ENCODE results near the gene KCNK6.
"Not testable (repeated sequence)": the region's sequence is repeated elsewhere in the genome, so short reads cannot be mapped to it uniquely, and the experiment has no call there.

KCNK6 gene

GRCh38 chr19:38360839-38361631 lies 41.4 kb downstream of the KCNK6 start:
- FAIRE-seq (no peak), DNase-seq (ENCODE audit: low spot score) (no peak)

DNA sequence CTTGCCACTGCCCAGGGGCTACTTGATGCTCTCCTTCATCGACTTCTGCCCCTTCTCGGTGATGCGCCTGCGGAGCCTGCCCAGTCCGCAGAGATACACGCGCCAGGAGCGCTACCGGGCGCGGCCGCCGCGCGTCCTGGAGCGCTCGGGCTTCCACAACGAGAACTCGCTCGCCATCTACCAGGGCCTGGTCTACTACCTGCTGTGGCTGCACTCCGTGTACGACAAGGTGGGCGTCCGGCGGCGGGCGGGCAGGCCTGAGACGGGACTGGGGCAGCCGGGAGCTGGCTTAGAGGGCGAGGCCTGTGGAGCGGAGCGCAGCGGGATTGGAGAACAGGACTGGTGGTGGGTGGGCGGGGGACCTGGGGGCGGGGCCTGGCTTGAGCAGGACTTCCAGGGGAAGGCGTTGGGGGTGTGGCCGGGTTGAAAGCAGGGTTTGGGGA lies 42.0 kb downstream of the KCNK6 start:
- no peak for FAIRE-seq

DNA sequence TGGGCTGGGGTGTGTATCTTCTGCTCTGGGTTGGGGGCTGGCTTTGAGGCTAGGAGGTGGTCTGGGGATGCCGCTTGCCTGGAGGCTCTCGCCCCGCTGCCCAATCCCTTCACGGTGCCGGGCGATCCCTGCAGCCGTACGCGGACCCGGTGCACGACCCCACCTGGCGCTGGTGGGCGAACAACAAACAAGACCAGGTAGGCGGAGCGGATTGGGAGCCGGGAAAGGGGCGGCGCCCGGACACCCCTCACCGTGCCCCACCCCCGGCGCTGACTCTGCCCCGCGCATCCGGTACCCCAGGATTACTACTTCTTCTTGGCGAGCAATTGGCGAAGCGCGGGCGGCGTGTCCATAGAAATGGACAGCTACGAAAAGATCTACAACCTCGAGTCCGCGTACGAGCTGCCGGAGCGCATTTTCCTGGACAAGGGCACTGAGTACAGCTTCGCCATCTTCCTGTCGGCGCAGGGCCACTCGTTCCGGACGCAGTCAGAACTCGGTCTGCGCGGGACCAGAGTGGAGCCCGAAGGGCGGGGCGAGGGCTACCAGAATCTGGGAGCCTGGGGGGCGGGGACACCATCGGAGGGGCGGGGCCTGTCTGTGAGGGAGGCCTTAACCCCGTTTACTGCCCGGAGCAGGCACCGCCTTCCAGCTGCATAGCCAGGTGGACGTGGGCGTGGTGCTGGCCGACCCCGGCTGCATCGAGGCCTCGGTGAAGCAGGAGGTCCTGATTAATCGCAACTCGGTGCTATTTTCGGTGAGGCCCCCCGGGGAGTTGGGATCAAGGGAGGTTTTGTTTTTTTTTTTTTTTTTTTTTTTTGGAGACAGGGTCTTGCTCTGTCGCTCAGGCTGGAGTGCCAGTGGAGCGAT lies 42.7 kb downstream of the KCNK6 start:
- FAIRE-seq: no peak
- DNase-seq (ENCODE audit: low spot score): no peak

More for the DNA sequence above, 42.0 kb downstream of the KCNK6 start:
- no peak for DNase-seq (ENCODE audit: low spot score)

GRCh38 chr19:38362946-38363688 lies 43.5 kb downstream of the KCNK6 start:
- DNase-seq (ENCODE audit: low spot score); FAIRE-seq: not testable (repeated sequence)

GRCh38 chr19:38367041-38367440 lies 47.4 kb downstream of the KCNK6 start:
- FAIRE-seq (no peak), DNase-seq (ENCODE audit: low spot score) (no peak)

- no peak for DNase-seq (ENCODE audit: low spot score)
Observed at GRCh38 chr19:38369584-38369983, 49.9 kb downstream of the KCNK6 start.

DNA sequence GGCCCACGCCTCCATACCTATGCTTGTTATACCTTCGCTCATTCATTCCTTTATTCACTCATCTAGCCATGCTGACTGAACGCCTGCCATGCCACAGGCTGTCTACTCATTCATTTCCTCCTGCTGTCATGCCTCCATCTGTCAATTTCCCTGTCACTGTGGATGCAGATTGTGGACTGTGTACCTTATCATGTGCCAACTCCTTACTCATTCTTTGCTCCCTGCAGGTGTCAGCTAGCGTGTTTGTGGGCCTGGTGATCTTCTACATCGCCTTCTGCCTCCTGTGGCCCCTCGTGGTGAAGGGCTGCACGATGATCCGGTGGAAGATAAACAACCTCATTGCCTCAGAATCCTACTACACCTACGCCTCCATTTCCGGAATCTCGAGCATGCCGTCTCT lies 50.7 kb downstream of the KCNK6 start:
- no peak for DNase-seq (ENCODE audit: low spot score)
- no peak for FAIRE-seq

More at GRCh38 chr19:38369584-38369983, 49.9 kb downstream of the KCNK6 start:
- no peak for FAIRE-seq

DNA sequence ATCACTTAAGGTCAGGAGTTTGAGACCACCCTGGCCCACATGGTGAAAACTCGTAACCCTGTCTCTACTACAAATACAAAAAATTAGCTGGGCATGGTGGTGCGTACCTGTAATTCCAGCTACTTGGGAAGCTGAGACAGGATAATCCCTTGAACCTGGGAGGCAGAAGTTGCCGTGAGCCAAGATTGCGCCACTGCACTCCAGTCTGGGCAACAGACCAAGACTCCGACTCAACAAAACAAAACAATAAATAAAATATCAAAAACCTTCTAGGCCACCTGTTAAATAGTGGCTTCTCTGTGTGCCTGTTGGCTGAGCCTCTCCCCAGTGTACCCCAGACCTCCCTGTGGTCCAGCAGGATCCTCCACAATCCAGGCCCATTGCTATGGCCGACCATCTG lies 51.4 kb downstream of the KCNK6 start:
- no peak for DNase-seq (ENCODE audit: low spot score)
- FAIRE-seq: no peak

GRCh38 chr19:38373907-38374331 lies 54.3 kb downstream of the KCNK6 start:
- FAIRE-seq (no peak), DNase-seq (ENCODE audit: low spot score) (no peak)

DNA sequence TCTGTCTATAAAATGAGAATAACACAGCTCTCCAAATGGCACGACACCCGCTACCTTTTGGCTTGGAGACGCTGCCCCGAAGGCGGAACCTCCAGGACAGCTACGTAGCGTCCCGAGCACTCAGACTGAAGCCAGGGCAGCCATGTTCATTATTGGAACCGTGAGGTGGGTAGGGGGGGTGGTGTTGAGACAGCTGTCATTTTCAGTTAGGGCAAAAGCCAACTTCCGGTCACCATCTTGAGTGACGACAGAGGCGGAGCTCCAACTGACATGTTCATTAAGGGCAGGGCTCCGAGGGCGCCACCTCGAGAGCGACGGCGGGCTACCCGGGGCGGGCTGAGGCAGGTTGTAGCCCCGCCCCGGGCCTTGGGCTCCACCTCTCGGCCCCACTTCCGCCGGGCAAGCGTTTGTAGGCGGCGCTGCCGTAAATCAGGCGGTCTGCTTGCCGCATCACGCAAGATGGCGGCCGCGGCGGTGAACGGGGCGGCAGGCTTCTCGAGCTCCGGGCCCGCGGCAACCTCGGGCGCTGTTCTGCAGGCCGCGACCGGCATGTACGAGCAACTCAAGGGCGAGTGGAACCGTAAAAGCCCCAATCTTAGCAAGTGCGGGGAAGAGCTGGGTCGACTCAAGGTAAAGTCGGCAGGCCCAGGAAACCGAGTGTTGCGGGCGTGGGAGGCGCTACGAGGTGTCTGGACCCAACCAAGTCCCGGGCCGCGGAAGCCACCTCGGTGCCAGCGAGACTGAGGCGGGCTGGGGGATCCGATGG lies 54.9 kb downstream of the KCNK6 start, which contains the start of gene PSMD8:
TSS of gene PSMD8 (plus strand) at position 240 of the 766 bp plus-strand sequence. CDS start at position 271, 31 bp downstream.
- DNase-seq (ENCODE audit: low spot score) (peak; percentile 92), FAIRE-seq (peak; percentile 84)

- DNase-seq (ENCODE audit: low spot score): no peak
- FAIRE-seq: no peak
Observed at GRCh38 chr19:38375098-38375493, 55.5 kb downstream of the KCNK6 start.

DNA sequence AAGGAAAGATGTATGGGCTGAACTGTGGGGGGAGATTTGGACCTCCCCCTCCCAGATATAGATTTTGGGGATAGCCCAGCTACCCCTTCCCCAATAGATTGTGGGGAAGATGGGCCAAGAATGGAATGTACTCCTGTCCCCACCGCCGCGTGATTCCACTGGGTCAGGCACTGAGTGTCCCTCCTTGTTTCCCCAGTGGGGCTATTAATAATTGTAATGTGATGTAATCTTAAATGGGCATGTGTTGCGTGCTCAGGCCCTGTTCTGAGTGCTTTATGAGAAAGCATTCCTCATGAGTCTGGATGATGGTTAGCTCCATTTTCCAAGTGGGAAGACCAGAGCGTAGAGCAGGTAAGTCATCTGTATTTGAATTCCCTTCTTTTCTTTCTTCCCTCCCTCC lies 56.1 kb downstream of the KCNK6 start:
- DNase-seq (ENCODE audit: low spot score): no peak
- FAIRE-seq: no peak

- DNase-seq (ENCODE audit: low spot score) (no peak), FAIRE-seq (no peak)
Observed at GRCh38 chr19:38376576-38376975, 56.9 kb downstream of the KCNK6 start.

DNA sequence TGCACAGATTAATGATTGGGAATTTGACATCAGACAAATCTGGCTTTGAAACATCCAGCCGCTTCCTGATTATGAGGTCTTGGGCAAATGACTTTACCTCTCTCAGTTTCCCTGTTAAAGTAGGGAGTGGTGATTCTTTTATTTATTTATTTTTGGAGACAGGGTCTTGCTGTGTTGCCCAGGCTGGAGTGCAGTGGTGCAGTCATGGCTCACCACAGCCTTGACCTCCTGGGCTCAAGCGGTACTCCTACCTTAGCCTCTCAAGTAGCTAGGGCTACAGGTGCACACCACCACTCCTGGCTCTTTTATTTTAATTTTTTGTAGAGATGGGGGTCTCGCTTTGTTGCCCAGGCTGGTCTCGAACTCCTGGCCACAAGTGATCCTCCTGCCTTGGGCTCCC lies 57.4 kb downstream of the KCNK6 start:
- no peak for FAIRE-seq

GRCh38 chr19:38378866-38379265 lies 59.2 kb downstream of the KCNK6 start:
- DNase-seq (ENCODE audit: low spot score) (no peak), FAIRE-seq (no peak)

More for the DNA sequence above, 57.4 kb downstream of the KCNK6 start:
- DNase-seq (ENCODE audit: low spot score): no peak

DNA sequence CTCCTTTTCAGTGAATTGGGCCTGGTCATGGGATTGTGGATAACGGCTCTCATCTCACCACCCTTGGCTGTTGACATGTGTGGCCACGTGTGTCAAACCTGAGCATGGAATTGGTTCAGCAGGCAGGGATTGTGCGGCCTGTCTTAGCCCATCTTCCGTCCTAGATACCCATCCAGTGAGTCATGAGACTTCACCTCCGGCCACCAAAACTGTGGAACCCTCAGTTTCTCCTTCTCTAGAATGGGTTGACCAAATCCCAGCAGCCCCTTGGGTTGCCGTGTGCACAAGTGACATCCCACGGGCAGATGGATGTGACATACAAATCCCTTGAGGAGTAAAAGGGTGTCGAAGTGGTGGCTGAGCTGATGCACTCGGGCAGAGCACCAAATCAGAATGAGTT lies 61.5 kb downstream of the KCNK6 start:
- no peak for FAIRE-seq
- DNase-seq (ENCODE audit: low spot score): no peak
